HEK293 (cell line): ENCODE results near the gene CFAP97.

Experiments used
- BCL11A ChIP-seq: fragments of 450-650 bp; formaldehyde crosslinking; IDR thresholded peaks from 2 replicates; pipeline ENCODE4 v1.5.1; 2016; ENCODE audit warnings: low read depth, missing biosample characterization, missing genetic modification characterization
- IKZF3 ChIP-seq: fragments of 450-650 bp; IDR thresholded peaks from 2 replicates; pipeline ENCODE4 v1.5.0; 2018; ENCODE audit warnings: missing biosample characterization, mild to moderate bottlenecking, missing genetic modification characterization, moderate library complexity
- SP7 ChIP-seq: fragments of 450-650 bp; formaldehyde crosslinking; IDR thresholded peaks from 2 replicates; pipeline ENCODE4 v1.5.1; 2016; ENCODE audit warnings: missing biosample characterization, missing genetic modification characterization
- ZBTB17 ChIP-seq: fragments of 450-650 bp; formaldehyde crosslinking; IDR thresholded peaks from 2 replicates; pipeline ENCODE4 v1.5.1; 2016; ENCODE audit warnings: missing biosample characterization, missing genetic modification characterization
- ZBTB20 ChIP-seq: fragments of 450-650 bp; formaldehyde crosslinking; IDR thresholded peaks from 2 replicates; pipeline ENCODE4 v1.5.1; 2016; ENCODE audit warnings: missing biosample characterization, missing genetic modification characterization
- ZBTB48 ChIP-seq: fragments of 450-650 bp; formaldehyde crosslinking; IDR thresholded peaks from 2 replicates; pipeline ENCODE4 v1.5.1; 2016; ENCODE audit warnings: missing biosample characterization, missing genetic modification characterization
- ZFP41 ChIP-seq: fragments of 450-650 bp; formaldehyde crosslinking; IDR thresholded peaks from 2 replicates; pipeline ENCODE4 v1.5.1; 2016; ENCODE audit warnings: missing biosample characterization, missing genetic modification characterization, borderline replicate concordance
- ZNF24 ChIP-seq: fragments of 450-650 bp; formaldehyde crosslinking; IDR thresholded peaks from 2 replicates; pipeline ENCODE4 v1.5.1; 2016; ENCODE audit warnings: missing biosample characterization, missing genetic modification characterization
- ZNF366 ChIP-seq: fragments of 450-650 bp; formaldehyde crosslinking; conservative IDR thresholded peaks from 2 replicates; pipeline ENCODE4 v1.5.1; 2016; ENCODE audit warnings: missing biosample characterization, missing genetic modification characterization
- ZNF585B ChIP-seq: fragments of 450-650 bp; formaldehyde crosslinking; IDR thresholded peaks from 2 replicates; pipeline ENCODE4 v1.5.1; 2016; ENCODE audit warnings: missing biosample characterization, missing genetic modification characterization
- ZNF623 ChIP-seq: fragments of 450-650 bp; formaldehyde crosslinking; IDR thresholded peaks from 2 replicates; pipeline ENCODE4 v1.5.1; 2016; ENCODE audit warnings: missing biosample characterization, missing genetic modification characterization
- ZNF629 ChIP-seq: fragments of 450-650 bp; formaldehyde crosslinking; IDR thresholded peaks from 2 replicates; pipeline ENCODE4 v1.5.1; 2017; ENCODE audit warnings: missing biosample characterization, missing genetic modification characterization
- ZNF670 ChIP-seq: fragments of 450-650 bp; formaldehyde crosslinking; IDR thresholded peaks from 2 replicates; pipeline ENCODE4 v1.5.1; 2016; ENCODE audit warnings: missing biosample characterization, missing genetic modification characterization, low read depth
- TF ChIP-seq, protein P1 (sequence below): fragments of 450-650 bp; formaldehyde crosslinking; conservative IDR thresholded peaks from 2 replicates; pipeline ENCODE4 v1.5.1; 2016; ENCODE audit warnings: low read depth, missing biosample characterization, missing genetic modification characterization
- TF ChIP-seq, protein P2 (sequence below): fragments of 450-650 bp; formaldehyde crosslinking; IDR thresholded peaks from 2 replicates; pipeline ENCODE4 v1.5.1; 2016; ENCODE audit warnings: missing biosample characterization, missing genetic modification characterization
- TF ChIP-seq, protein P3 (sequence below): fragments of 450-650 bp; formaldehyde crosslinking; IDR thresholded peaks from 2 replicates; pipeline ENCODE4 v1.5.1; 2016; ENCODE audit warnings: missing biosample characterization, missing genetic modification characterization
- TF ChIP-seq, protein P4 (sequence below): fragments of 450-650 bp; formaldehyde crosslinking; IDR thresholded peaks from 2 replicates; pipeline ENCODE4 v1.5.1; 2016; ENCODE audit warnings: missing biosample characterization, missing genetic modification characterization
- TF ChIP-seq, protein P5 (sequence below): fragments of 450-650 bp; formaldehyde crosslinking; IDR thresholded peaks from 2 replicates; pipeline ENCODE4 v1.5.1; 2016; ENCODE audit warnings: missing biosample characterization, missing genetic modification characterization
- TF ChIP-seq, protein P6 (sequence below): fragments of 450-650 bp; formaldehyde crosslinking; IDR thresholded peaks from 2 replicates; pipeline ENCODE4 v1.5.1; 2016; ENCODE audit warnings: missing biosample characterization, missing genetic modification characterization, low read depth
- TF ChIP-seq, protein P7 (sequence below): fragments of 450-650 bp; formaldehyde crosslinking; IDR thresholded peaks from 2 replicates; pipeline ENCODE4; 2016; ENCODE audit warnings: missing biosample characterization, missing genetic modification characterization
- TF ChIP-seq, protein P8 (sequence below): fragments of 450-650 bp; formaldehyde crosslinking; IDR thresholded peaks from 2 replicates; pipeline ENCODE4 v1.5.1; 2016; ENCODE audit warnings: missing biosample characterization, missing genetic modification characterization, borderline replicate concordance

The CFAP97 gene

DNA sequence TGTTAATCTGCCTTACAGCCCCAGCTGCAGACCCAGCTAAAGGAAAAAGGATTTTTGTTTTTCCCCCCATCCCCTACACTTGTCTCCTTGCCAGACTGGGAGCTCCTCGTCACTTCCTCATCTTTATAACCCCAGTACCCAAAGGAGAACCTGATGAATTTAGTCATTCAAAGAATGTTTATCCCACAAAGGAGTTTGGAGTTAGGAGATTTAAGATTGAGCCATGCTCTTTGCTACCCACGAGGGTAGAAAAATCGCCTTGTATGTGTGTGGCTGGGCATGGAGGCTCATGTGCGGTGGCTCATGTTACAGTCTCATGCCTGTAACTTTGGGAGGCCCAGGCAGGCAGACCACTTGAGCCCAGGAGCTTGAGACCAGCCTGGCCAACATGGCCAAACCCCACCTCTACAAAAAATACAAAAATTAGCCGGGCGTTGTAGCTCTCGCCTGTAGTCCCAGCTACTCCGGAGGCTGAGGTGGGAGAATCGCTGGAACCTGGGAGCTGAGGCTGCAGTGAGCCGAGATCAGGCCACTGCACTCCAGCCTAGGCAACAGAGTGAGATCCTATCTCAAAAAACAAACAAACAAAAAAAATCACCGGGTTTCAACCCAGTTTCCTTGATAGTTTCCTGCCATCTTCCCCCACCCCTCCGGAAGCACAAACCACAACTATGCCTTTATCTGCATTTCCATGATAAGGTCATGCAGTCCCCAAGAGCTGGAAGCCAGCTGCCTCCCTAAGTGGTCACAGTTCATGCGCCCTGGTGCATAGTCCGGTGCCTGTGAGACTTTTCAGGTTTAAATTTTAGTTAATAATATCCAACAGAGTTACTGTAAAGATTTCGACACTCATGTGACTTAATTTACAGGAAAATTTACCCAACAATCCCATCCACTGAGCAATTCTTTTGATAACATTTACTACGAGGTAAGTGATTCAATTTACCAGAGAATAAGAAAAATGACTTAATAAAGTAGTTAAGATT, 1.5 kb downstream of the CFAP97 start (continued):
- TF ChIP-seq ZNF585B (tag by site-specific recombination) = no peak
- peak; percentile 81 for TF ChIP-seq ZBTB17 (tag by site-specific recombination)
- no peak for TF ChIP-seq ZNF623 (tag by site-specific recombination)
- no peak for TF ChIP-seq ZBTB48 (tag by site-specific recombination)
- no peak for TF ChIP-seq ZNF24 (tag by site-specific recombination)
- TF ChIP-seq, protein P1, sequence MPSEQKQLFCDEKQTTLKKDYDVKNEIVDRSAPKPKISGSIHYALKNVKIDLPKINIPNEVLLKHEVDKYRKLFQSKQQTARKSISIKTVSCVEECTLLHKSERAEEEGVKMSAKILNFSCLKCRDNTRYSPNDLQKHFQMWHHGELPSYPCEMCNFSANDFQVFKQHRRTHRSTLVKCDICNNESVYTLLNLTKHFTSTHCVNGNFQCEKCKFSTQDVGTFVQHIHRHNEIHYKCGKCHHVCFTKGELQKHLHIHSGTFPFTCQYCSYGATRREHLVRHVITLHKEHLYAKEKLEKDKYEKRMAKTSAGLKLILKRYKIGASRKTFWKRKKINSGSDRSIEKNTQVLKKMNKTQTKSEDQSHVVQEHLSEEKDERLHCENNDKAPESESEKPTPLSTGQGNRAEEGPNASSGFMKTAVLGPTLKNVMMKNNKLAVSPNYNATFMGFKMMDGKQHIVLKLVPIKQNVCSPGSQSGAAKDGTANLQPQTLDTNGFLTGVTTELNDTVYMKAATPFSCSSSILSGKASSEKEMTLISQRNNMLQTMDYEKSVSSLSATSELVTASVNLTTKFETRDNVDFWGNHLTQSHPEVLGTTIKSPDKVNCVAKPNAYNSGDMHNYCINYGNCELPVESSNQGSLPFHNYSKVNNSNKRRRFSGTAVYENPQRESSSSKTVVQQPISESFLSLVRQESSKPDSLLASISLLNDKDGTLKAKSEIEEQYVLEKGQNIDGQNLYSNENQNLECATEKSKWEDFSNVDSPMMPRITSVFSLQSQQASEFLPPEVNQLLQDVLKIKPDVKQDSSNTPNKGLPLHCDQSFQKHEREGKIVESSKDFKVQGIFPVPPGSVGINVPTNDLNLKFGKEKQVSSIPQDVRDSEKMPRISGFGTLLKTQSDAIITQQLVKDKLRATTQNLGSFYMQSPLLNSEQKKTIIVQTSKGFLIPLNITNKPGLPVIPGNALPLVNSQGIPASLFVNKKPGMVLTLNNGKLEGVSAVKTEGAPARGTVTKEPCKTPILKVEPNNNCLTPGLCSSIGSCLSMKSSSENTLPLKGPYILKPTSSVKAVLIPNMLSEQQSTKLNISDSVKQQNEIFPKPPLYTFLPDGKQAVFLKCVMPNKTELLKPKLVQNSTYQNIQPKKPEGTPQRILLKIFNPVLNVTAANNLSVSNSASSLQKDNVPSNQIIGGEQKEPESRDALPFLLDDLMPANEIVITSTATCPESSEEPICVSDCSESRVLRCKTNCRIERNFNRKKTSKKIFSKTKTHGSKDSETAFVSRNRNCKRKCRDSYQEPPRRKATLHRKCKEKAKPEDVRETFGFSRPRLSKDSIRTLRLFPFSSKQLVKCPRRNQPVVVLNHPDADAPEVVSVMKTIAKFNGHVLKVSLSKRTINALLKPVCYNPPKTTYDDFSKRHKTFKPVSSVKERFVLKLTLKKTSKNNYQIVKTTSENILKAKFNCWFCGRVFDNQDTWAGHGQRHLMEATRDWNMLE (tag by site-specific recombination) = no peak
- TF ChIP-seq, protein P2, sequence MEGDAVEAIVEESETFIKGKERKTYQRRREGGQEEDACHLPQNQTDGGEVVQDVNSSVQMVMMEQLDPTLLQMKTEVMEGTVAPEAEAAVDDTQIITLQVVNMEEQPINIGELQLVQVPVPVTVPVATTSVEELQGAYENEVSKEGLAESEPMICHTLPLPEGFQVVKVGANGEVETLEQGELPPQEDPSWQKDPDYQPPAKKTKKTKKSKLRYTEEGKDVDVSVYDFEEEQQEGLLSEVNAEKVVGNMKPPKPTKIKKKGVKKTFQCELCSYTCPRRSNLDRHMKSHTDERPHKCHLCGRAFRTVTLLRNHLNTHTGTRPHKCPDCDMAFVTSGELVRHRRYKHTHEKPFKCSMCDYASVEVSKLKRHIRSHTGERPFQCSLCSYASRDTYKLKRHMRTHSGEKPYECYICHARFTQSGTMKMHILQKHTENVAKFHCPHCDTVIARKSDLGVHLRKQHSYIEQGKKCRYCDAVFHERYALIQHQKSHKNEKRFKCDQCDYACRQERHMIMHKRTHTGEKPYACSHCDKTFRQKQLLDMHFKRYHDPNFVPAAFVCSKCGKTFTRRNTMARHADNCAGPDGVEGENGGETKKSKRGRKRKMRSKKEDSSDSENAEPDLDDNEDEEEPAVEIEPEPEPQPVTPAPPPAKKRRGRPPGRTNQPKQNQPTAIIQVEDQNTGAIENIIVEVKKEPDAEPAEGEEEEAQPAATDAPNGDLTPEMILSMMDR (tag by site-specific recombination) = no peak
- TF ChIP-seq BCL11A (tag by site-specific recombination) = no peak
- TF ChIP-seq, protein P3, sequence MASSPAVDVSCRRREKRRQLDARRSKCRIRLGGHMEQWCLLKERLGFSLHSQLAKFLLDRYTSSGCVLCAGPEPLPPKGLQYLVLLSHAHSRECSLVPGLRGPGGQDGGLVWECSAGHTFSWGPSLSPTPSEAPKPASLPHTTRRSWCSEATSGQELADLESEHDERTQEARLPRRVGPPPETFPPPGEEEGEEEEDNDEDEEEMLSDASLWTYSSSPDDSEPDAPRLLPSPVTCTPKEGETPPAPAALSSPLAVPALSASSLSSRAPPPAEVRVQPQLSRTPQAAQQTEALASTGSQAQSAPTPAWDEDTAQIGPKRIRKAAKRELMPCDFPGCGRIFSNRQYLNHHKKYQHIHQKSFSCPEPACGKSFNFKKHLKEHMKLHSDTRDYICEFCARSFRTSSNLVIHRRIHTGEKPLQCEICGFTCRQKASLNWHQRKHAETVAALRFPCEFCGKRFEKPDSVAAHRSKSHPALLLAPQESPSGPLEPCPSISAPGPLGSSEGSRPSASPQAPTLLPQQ (tag by site-specific recombination) = 0 out of 2 replicates have a peak, but pooled peaks have one; percentile 43
- TF ChIP-seq, protein P4, sequence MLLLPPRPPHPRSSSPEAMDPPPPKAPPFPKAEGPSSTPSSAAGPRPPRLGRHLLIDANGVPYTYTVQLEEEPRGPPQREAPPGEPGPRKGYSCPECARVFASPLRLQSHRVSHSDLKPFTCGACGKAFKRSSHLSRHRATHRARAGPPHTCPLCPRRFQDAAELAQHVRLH (tag by site-specific recombination) = 0 out of 2 replicates have a peak, but pooled peaks have one; percentile 32
- no peak for TF ChIP-seq ZNF670 (tag by site-specific recombination)
- peak; percentile 40; the same call in 1 of the 2 replicates for TF ChIP-seq ZNF629 (tag by site-specific recombination)
- TF ChIP-seq, protein P5, sequence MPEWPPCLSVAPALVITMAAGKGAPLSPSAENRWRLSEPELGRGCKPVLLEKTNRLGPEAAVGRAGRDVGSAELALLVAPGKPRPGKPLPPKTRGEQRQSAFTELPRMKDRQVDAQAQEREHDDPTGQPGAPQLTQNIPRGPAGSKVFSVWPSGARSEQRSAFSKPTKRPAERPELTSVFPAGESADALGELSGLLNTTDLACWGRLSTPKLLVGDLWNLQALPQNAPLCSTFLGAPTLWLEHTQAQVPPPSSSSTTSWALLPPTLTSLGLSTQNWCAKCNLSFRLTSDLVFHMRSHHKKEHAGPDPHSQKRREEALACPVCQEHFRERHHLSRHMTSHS (tag by site-specific recombination) = no peak
- peak; percentile 27; the same call in 1 of the 2 replicates for TF ChIP-seq ZNF366 (tag by site-specific recombination)
- TF ChIP-seq, protein P6, sequence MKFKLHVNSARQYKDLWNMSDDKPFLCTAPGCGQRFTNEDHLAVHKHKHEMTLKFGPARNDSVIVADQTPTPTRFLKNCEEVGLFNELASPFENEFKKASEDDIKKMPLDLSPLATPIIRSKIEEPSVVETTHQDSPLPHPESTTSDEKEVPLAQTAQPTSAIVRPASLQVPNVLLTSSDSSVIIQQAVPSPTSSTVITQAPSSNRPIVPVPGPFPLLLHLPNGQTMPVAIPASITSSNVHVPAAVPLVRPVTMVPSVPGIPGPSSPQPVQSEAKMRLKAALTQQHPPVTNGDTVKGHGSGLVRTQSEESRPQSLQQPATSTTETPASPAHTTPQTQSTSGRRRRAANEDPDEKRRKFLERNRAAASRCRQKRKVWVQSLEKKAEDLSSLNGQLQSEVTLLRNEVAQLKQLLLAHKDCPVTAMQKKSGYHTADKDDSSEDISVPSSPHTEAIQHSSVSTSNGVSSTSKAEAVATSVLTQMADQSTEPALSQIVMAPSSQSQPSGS (tag by site-specific recombination) = no peak
- TF ChIP-seq SP7 = peak; percentile 69; the same call in 1 of the 2 replicates
- no peak for TF ChIP-seq ZFP41
- TF ChIP-seq, protein P7, sequence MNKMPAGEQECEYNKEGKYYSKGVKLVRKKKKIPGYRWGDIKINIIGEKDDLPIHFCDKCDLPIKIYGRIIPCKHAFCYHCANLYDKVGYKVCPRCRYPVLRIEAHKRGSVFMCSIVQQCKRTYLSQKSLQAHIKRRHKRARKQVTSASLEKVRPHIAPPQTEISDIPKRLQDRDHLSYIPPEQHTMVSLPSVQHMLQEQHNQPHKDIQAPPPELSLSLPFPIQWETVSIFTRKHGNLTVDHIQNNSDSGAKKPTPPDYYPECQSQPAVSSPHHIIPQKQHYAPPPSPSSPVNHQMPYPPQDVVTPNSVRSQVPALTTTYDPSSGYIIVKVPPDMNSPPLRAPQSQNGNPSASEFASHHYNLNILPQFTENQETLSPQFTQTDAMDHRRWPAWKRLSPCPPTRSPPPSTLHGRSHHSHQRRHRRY (tag by site-specific recombination) = no peak
- peak; percentile 32; the same call in 1 of the 2 replicates for TF ChIP-seq IKZF3
- TF ChIP-seq, protein P8, sequence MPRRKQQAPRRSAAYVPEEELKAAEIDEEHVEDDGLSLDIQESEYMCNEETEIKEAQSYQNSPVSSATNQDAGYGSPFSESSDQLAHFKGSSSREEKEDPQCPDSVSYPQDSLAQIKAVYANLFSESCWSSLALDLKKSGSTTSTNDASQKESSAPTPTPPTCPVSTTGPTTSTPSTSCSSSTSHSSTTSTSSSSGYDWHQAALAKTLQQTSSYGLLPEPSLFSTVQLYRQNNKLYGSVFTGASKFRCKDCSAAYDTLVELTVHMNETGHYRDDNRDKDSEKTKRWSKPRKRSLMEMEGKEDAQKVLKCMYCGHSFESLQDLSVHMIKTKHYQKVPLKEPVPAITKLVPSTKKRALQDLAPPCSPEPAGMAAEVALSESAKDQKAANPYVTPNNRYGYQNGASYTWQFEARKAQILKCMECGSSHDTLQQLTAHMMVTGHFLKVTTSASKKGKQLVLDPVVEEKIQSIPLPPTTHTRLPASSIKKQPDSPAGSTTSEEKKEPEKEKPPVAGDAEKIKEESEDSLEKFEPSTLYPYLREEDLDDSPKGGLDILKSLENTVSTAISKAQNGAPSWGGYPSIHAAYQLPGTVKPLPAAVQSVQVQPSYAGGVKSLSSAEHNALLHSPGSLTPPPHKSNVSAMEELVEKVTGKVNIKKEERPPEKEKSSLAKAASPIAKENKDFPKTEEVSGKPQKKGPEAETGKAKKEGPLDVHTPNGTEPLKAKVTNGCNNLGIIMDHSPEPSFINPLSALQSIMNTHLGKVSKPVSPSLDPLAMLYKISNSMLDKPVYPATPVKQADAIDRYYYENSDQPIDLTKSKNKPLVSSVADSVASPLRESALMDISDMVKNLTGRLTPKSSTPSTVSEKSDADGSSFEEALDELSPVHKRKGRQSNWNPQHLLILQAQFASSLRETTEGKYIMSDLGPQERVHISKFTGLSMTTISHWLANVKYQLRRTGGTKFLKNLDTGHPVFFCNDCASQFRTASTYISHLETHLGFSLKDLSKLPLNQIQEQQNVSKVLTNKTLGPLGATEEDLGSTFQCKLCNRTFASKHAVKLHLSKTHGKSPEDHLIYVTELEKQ (tag by site-specific recombination) = no peak
- TF ChIP-seq ZBTB20 (tag by site-specific recombination) = peak; percentile 64; the same call in 1 of the 2 replicates
